Loucy (cell line): ENCODE data around the gene PCED1B.

ENCODE experiments used
- EZH2phosphoT487 ChIP-seq: fragments of 200-600 bp; IDR thresholded peaks from 2 replicates; pipeline ENCODE4 v1.6.1; 2018; ENCODE audit warnings: antibody characterized with exemption, mild to moderate bottlenecking, moderate library complexity, borderline replicate concordance
- TF ChIP-seq, protein P1 (sequence below): fragments of 200-600 bp; sonication (generic); conservative IDR thresholded peaks from 2 replicates; pipeline ENCODE4 v1.5.1; 2014; ENCODE audit warnings: mild to moderate bottlenecking, antibody characterized with exemption, low read length

DNA sequence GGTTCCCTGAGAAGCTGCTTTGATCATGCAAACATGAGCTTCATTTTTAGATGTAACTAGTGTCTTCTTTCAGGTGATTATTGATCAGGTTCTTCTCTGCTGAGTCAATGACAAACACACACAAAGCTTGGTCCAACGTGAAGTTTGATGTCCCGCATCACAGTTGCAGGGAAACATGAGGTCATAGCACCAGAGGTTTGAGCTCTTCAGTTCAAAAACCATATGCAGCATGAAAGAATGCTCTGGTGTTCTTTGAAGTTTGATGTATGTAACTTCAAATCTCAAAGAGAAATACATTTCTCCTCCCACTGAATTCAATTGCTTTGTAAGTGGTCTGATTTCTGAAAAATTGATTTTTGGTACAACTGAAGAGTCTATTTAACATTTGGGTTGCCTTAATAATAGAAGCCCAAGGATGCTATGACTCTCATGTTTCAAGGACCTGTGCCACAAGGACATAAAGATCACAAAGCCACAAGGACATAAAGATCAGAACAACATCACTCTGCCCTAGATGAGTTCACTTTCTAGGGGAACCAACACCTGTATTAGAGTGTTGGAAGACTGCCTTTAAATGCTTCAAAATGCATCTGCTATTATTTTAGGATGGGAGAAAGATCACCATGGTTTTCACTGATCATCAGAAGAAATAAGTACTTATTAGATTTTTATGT, 31.4 kb downstream of the PCED1B start:
- TF ChIP-seq, protein P1, sequence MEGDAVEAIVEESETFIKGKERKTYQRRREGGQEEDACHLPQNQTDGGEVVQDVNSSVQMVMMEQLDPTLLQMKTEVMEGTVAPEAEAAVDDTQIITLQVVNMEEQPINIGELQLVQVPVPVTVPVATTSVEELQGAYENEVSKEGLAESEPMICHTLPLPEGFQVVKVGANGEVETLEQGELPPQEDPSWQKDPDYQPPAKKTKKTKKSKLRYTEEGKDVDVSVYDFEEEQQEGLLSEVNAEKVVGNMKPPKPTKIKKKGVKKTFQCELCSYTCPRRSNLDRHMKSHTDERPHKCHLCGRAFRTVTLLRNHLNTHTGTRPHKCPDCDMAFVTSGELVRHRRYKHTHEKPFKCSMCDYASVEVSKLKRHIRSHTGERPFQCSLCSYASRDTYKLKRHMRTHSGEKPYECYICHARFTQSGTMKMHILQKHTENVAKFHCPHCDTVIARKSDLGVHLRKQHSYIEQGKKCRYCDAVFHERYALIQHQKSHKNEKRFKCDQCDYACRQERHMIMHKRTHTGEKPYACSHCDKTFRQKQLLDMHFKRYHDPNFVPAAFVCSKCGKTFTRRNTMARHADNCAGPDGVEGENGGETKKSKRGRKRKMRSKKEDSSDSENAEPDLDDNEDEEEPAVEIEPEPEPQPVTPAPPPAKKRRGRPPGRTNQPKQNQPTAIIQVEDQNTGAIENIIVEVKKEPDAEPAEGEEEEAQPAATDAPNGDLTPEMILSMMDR, result no peak
- TF ChIP-seq EZH2phosphoT487, result no peak
